NB4 (cell line): Measurements from ENCODE around the gene CRACR2B.

ENCODE experiments used
- CTCF ChIP-seq: IDR thresholded peaks from one replicate; pipeline ENCODE4 v1.5.1; 2012; ENCODE audit warnings: low read depth, low read length
- POLR2A ChIP-seq: IDR thresholded peaks from 2 replicates; pipeline ENCODE4 v1.6.1; 2011; ENCODE audit warnings: mild to moderate bottlenecking; ENCODE audit not compliant: insufficient read length; ENCODE audit errors: extremely low read depth

- no peak for TF ChIP-seq CTCF
- TF ChIP-seq POLR2A, result no peak
Observed at GRCh38 chr11:868394-868793, 40.7 kb downstream of the CRACR2B start.
